Heart left ventricle (tissue), 13 donors: ENCODE results near the gene PEPD.

Experiments
- POLR2A ChIP-seq, 2 donors: fragments of 450-650 bp; IDR thresholded peaks; one replicate each; pipeline ENCODE4 v1.6.1; 2017; ENCODE audit warnings: antibody characterized with exemption in 2 of 2, mild to moderate bottlenecking in 2 of 2, moderate library complexity in 2 of 2
- TF ChIP-seq, protein P1 (sequence below), 12 donors: fragments of 200-600 bp; sonication (generic) in 4 of 12; IDR thresholded peaks; one replicate each; pipeline versions ENCODE4 v1.5.0 to v1.8.0; 2018 to 2022; ENCODE audit warnings: antibody characterized with exemption in 12 of 12, mild to moderate bottlenecking in 5 of 12
- donor health status: ischemic (EF 13 %, LVEDD 7.1; RV severe dilation, severe dysfunction).
- donor health status: DM: no; HTN: yes; CAD: no.
- donor health status: DM: no; HTN: no; CAD: no.
- donor health status: ischemic (EF 25% LVEDD 6.9; RV normal size, moderate dysfunction).
- donor health status: ischemic (EF 25% LVEDD 5.7; RV mildly dilated, moderate dysfunction).
- donor health status: ischemic (EF 35%, LVEDD 5.7; RV mildly dilated, moderate dysfunction).
- donor health status: nonischemic (EF 11% LVEDD 7.7; RV severe dilation, severe dysfunction).
- donor health status: DM: yes; HTN: yes; CAD: no.
- donor health status: PGD.
- donor health status: ischemic (EF 29% LVEDD 5.4; RV normal size, mild dysfunction).
- donor health status: nonischemic (EF 23%, LVEDD 6.1; RV moderate dilation, normal function).

DNA sequence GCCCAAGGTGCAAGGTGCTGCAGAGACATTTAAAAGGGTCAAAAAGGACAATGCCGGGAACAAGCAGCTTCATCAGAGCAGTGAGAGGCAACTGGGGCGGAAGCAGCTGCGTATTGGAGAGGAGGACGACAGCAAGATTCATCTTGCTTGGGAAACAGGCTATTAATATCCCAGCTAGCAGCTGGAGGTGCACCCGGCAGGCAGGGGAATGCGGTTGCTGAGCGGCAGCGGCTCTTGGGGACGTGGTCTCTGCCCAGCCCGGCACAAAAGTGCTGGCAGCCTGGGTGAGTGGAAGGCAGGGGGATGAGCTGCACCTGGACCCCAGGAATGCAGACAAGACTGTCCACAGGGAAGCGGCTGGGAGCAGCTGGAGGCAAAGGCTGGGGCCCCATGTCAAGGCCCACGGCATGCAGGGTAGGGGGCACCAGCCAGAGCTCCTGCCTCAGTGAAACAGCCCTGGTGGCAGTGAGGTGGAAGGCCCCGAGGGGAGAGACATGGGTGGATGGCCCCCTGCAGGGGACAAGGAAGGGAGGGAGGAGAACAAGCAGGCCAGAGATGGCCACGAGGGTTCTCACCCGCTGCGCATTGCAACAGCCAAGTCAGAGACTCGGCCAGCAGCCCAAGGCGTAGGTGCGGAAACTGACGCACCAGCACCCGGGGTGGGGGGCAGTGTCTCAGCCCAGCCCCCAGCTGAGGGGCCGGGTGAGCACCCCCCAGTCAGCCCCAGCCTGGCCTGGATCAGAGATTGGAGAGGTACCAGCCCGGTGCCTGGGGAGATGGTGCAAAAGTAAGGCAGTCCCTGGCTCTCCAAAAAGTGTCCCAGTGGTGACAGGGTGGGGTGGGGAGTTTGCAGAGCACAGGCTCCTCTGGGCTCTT, 34.4 kb downstream of the PEPD start:
- TF ChIP-seq, protein P1, sequence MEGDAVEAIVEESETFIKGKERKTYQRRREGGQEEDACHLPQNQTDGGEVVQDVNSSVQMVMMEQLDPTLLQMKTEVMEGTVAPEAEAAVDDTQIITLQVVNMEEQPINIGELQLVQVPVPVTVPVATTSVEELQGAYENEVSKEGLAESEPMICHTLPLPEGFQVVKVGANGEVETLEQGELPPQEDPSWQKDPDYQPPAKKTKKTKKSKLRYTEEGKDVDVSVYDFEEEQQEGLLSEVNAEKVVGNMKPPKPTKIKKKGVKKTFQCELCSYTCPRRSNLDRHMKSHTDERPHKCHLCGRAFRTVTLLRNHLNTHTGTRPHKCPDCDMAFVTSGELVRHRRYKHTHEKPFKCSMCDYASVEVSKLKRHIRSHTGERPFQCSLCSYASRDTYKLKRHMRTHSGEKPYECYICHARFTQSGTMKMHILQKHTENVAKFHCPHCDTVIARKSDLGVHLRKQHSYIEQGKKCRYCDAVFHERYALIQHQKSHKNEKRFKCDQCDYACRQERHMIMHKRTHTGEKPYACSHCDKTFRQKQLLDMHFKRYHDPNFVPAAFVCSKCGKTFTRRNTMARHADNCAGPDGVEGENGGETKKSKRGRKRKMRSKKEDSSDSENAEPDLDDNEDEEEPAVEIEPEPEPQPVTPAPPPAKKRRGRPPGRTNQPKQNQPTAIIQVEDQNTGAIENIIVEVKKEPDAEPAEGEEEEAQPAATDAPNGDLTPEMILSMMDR (IDR thresholded peaks at IDR 0.05) = no peak
- no peak for TF ChIP-seq POLR2A (IDR thresholded peaks at IDR 0.05)
